Left ventricle myocardium superior (tissue), 1 donor: Measurements from ENCODE around the gene SEC11A. TPM values are rescaled to one million over a fixed set of nuclear protein-coding genes. Genes with fewer than 3 reads are reported as not detected.
"Not testable (repeated sequence)": the region's sequence is repeated elsewhere in the genome, so short reads cannot be mapped to it uniquely, and the experiment has no call there.

Source experiments
- ATAC-seq: fragments of 200-7000 bp; cut with Tn5 transposase; one replicate; pipeline ENCODE4 v1.9.1; 2020; ENCODE audit warnings: mild to moderate bottlenecking, moderate library complexity
- DNase-seq: peaks from one replicate; pipeline ENCODE4 v3.0.0-alpha.2; 2020
- intact Hi-C: fragments of 100-400 bp; cut with micrococcal nuclease; formaldehyde crosslinking; loops from one replicate; pipeline ENCODE4 v1.11.0; 2022
- total RNA-seq: library from RNA; stranded (reverse); fragmentation: NEBNext Ultra II Directional; extraction: Animal tissue kit (Norgen Biotek cat#: 25700); gene quantifications from one replicate; pipeline ENCODE4 v1.2.1, GENCODE V29; 2021
- donor health status: DM: no; HTN: yes; CAD: no; lungs with severe emphysema.

The SEC11A gene
- total RNA-seq, 1 donor from 2014 or later, result 94.6 TPM

GRCh38 chr15:84697236-84697990 lies 18.5 kb downstream of the SEC11A start:
- intact Hi-C loops, result no loop called here
- DNase-seq, result no peak
- ATAC-seq, result no peak

GRCh38 chr15:84696757-84697156 lies 19.2 kb downstream of the SEC11A start:
- no peak for ATAC-seq
- DNase-seq, result no peak
- intact Hi-C loops, result no loop called here

- ATAC-seq, result no peak
- no peak for DNase-seq
- intact Hi-C loops, result no loop called here
Measured at GRCh38 chr15:84690342-84690741, 25.6 kb downstream of the SEC11A start.

- intact Hi-C loops, result no loop called here
- DNase-seq (no peak), ATAC-seq (no peak)
Measured at GRCh38 chr15:84689858-84690257, 26.1 kb downstream of the SEC11A start.

GRCh38 chr15:84686446-84686845 lies 29.5 kb downstream of the SEC11A start:
- intact Hi-C loops, DNase-seq, ATAC-seq: not testable (repeated sequence)

GRCh38 chr15:84685304-84685703 lies 30.6 kb downstream of the SEC11A start:
- ATAC-seq (peak; percentile 91), DNase-seq (peak; percentile 64)
- intact Hi-C loops, result no loop called here

GRCh38 chr15:84684092-84684491 lies 31.8 kb downstream of the SEC11A start:
- no peak for DNase-seq
- no peak for ATAC-seq
- intact Hi-C loops, result no loop called here

DNA sequence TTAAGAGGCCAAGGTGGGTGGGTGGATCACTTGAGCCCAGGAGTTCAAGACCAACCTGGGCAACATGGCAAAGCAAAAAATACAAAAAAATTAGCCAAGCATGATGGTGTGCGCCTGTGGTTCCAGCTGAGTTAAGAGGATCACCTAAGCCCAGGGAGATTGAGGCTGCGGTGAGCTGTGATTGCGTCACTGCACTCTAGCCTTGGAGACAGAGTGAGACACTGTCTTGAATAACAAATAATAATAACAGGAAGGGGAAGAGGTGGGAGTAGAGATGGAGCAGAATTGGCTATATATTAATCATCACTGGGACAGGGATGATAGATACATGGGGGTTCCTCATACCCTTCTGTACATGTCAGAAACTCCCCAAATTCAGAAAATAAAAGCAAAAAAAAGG lies 34.1 kb downstream of the SEC11A start:
- no peak for DNase-seq
- intact Hi-C loops, result no loop called here
- ATAC-seq, result no peak

- intact Hi-C loops, result no loop called here
- DNase-seq (no peak), ATAC-seq (no peak)
Measured at GRCh38 chr15:84671211-84671610, 44.7 kb downstream of the SEC11A start.

DNA sequence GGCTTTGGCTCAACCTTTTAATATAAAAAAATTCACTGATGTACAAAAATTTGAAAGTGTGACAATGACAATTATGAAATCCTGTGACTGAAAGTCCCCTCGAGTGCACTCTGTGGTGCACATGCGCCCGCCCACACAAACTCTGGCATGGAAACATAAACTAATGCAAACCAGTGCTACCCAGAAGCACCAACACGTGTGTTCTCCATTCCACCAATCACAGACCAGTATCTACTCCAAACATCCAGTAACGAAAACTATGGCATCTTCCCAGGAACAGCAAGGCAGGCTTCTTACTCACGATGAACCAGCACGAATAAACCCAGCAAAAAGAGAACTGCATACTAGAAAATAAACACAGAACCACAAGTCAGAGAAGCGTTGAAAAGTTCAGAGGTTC lies 46.2 kb downstream of the SEC11A start:
- ATAC-seq (no peak), DNase-seq (no peak)
- intact Hi-C loops, result no loop called here

- intact Hi-C loops, result no loop called here
- ATAC-seq, result no peak
- DNase-seq, result no peak
Measured at GRCh38 chr15:84668221-84668982, 47.5 kb downstream of the SEC11A start.

DNA sequence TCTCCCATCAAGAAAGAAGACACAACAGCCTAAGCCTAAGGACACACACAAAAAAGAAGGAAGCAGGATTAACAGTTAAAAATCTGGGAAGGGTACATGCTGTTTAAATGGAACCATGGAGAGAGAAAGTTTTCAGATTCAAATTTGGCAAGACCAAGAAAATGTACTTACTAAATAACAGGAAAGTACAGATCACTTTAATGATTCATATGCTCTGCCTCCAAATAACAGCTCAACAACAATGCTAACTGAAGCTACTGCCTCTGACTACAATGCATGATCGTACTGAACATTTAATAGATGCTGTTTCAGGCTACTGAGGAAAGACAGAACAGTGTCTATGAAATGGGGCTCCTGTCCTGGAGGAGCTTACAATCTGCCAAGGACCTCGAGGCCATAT lies 49.6 kb downstream of the SEC11A start:
- DNase-seq, result no peak
- ATAC-seq, result no peak
- intact Hi-C loops, result no loop called here

DNA sequence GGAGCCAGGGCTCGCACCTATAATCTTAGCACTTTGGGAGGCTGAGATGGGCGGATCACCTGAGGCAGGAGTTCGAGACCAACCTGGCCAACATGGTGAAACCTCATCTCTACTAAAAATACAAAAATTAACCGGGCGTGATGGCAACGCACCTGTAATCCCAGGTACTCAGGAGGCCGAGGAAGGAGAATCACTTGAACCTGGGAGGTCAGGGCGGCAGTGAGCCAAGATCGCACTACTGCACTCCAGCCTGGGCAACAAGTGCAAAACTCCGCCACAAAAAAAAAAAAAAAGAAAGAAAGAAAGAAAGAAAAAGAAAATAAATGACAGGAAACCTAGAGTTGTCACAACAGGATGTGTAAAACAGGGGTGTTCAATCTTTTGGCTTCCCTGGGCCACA lies 54.9 kb downstream of the SEC11A start:
- intact Hi-C loops, result loop anchor here (5.0 kb wide), 1 partner anchor 64 kb away; no protein-coding TSS in a partner anchor

GRCh38 chr15:84659904-84660781 lies 55.8 kb downstream of the SEC11A start:
- ATAC-seq, result no peak
- DNase-seq, result no peak
- intact Hi-C loops, result loop anchor here (5.0 kb wide), 1 partner anchor 63 kb away; no protein-coding TSS in a partner anchor

More for the DNA sequence above, 54.9 kb downstream of the SEC11A start:
- DNase-seq (no peak), ATAC-seq (no peak)

DNA sequence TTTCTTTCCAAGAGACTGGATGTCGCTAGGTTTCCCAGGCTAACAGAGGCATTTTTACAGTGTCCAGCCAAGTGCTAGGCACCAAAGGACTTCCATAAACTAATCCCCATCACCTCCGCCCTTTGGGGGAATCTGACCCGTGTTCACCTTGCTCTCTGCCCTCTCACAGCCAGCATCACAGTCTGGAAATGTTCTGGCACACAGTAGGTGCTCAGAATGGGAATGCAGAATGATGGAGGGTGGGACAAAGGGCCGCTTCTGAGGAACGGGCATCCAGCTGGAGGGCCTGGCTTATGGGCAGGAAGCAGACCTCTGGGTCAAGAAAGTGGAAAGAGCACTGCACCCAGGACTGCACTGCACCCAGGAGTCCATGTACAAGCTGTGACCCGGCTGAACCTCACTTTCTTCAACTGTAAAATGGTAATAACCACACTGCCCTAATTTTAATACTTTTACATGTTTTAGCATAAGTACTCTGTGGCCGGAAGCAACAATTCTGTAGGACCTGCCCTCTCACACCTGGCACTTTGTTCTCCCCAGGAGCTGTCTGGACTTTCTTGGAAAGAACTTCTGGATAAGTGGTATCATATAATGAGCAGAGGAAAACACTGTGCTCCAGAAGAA lies 57.0 kb downstream of the SEC11A start:
- ATAC-seq (no peak), DNase-seq (no peak)
- intact Hi-C loops, result no loop called here

GRCh38 chr15:84658080-84658787 lies 57.7 kb downstream of the SEC11A start, which contains the start of gene NMB:
NMB (minus strand) TSS chr15:84658199; CDS start chr15:84658152, 47 bp downstream.
- DNase-seq (peak; percentile 85), ATAC-seq (peak; percentile 68)
- intact Hi-C loops, result no loop called here

- ATAC-seq (no peak), DNase-seq (no peak)
- intact Hi-C loops, result no loop called here
Measured at GRCh38 chr15:84657748-84658079, 58.2 kb downstream of the SEC11A start.

DNA sequence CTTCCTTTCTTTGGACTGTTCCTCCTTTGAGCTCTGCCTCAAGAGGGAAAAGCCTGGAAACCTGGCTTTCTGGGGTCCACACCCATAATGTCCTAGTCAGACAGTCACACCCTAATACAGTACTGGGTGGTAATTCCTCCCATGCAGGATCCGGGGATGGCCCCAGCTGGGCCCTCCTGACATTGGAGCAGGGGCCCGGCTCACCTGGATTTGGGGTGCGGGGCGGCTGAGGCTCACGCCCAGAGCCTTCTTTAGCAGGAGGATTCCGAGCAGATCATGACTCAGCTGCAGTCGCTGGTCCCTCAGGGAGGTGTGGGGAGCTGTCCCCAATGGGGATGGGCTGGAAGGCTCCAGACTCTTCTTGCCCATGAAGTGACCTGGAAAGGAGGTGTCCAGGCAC lies 59.0 kb downstream of the SEC11A start:
- DNase-seq (no peak), ATAC-seq (no peak)
- intact Hi-C loops, result no loop called here
